ENCODE measurements around the gene TNRC6B. TPM values are rescaled to one million over a fixed set of nuclear protein-coding genes. Genes with fewer than 3 reads are reported as not detected.
"Not testable (repeated sequence)": the region's sequence is repeated elsewhere in the genome, so short reads cannot be mapped to it uniquely, and the experiment has no call there.

TNRC6B gene
- polyA plus RNA-seq, 2 donors: 2.3 to 8.2 TPM

GRCh38 chr22:40310081-40310767 lies 132.5 kb downstream of the TNRC6B start:
- 59 to 74% methylated on average over 9 of the region's 9 CpGs for WGBS, 2 donors
- Histone ChIP-seq H3K9me3 (ENCODE audit: control insufficient read depth in 2 of 2, insufficient read depth in 1 of 2, low read depth in 1 of 2, low read length in 1 of 2) (no peaks in the 10 kb centered on the region), H3K4me1 (ENCODE audit: control insufficient read depth in 2 of 2, insufficient read depth in 2 of 2, low read length in 1 of 2) (no peaks in the 10 kb centered on the region), H3K27me3 (ENCODE audit: control insufficient read depth in 1 of 2, insufficient read depth in 2 of 2, low read length in 2 of 2) (no peaks in the 10 kb centered on the region), H3K36me3 (ENCODE audit: control insufficient read depth in 2 of 2, insufficient read depth in 2 of 2, low read length in 1 of 2) (peaks cover 9 to 15% of the 10 kb centered on the region in 2 donors), H3K27ac (ENCODE audit: low read depth in 2 of 2, low read length in 1 of 2) (peak overlapping the region; percentile 30 to 41), H3K4me3 (ENCODE audit: low read depth in 1 of 2, low read length in 2 of 2) (no peak overlapping the region)

- Histone ChIP-seq H3K36me3 (ENCODE audit: control insufficient read depth in 2 of 2, insufficient read depth in 2 of 2, low read length in 1 of 2) (peaks cover 11 to 18% of the 10 kb centered on the region in 2 donors), H3K27ac (ENCODE audit: low read depth in 2 of 2, low read length in 1 of 2) (peak overlapping the region; percentile 30 to 42), H3K4me3 (ENCODE audit: low read depth in 1 of 2, low read length in 2 of 2) (no peak overlapping the region), H3K4me1 (ENCODE audit: control insufficient read depth in 2 of 2, insufficient read depth in 2 of 2, low read length in 1 of 2) (no peaks in the 10 kb centered on the region), H3K9me3 (ENCODE audit: control insufficient read depth in 2 of 2, insufficient read depth in 1 of 2, low read depth in 1 of 2, low read length in 1 of 2) (no peaks in the 10 kb centered on the region), H3K27me3 (ENCODE audit: control insufficient read depth in 1 of 2, insufficient read depth in 2 of 2, low read length in 2 of 2) (no peaks in the 10 kb centered on the region)
- WGBS, 2 donors: 58 to 67% methylated on average over 5 of the region's 5 CpGs
Observed at GRCh38 chr22:40310768-40311120, 133.0 kb downstream of the TNRC6B start.

GRCh38 chr22:40311646-40312045 lies 133.9 kb downstream of the TNRC6B start:
- 89 to 96% methylated on average over 12 of the region's 12 CpGs for WGBS, 2 donors
- not testable (repeated sequence) for H3K27me3 ChIP-seq (ENCODE audit: control insufficient read depth in 1 of 2, insufficient read depth in 2 of 2, low read length in 2 of 2); H3K4me1 ChIP-seq (ENCODE audit: control insufficient read depth in 2 of 2, insufficient read depth in 2 of 2, low read length in 1 of 2); H3K27ac ChIP-seq (ENCODE audit: low read depth in 2 of 2, low read length in 1 of 2); H3K4me3 ChIP-seq (ENCODE audit: low read depth in 1 of 2, low read length in 2 of 2); H3K9me3 ChIP-seq (ENCODE audit: control insufficient read depth in 2 of 2, insufficient read depth in 1 of 2, low read depth in 1 of 2, low read length in 1 of 2)
- H3K36me3 ChIP-seq (ENCODE audit: control insufficient read depth in 2 of 2, insufficient read depth in 2 of 2, low read length in 1 of 2): peaks cover 15 to 18% of the 10 kb centered on the region in 2 donors

- Histone ChIP-seq H3K9me3 (ENCODE audit: control insufficient read depth in 2 of 2, insufficient read depth in 1 of 2, low read depth in 1 of 2, low read length in 1 of 2) (no peaks in the 10 kb centered on the region), H3K36me3 (ENCODE audit: control insufficient read depth in 2 of 2, insufficient read depth in 2 of 2, low read length in 1 of 2) (peaks cover 15 to 18% of the 10 kb centered on the region in 2 donors), H3K4me1 (ENCODE audit: control insufficient read depth in 2 of 2, insufficient read depth in 2 of 2, low read length in 1 of 2) (no peaks in the 10 kb centered on the region), H3K4me3 (ENCODE audit: low read depth in 1 of 2, low read length in 2 of 2) (no peak overlapping the region), H3K27me3 (ENCODE audit: control insufficient read depth in 1 of 2, insufficient read depth in 2 of 2, low read length in 2 of 2) (no peaks in the 10 kb centered on the region), H3K27ac (ENCODE audit: low read depth in 2 of 2, low read length in 1 of 2) (no peak overlapping the region)
- 89 to 94% methylated on average over 2 of the region's 2 CpGs for WGBS, 2 donors
Observed at GRCh38 chr22:40312050-40312449, 134.3 kb downstream of the TNRC6B start.

GRCh38 chr22:40313007-40313406 lies 135.3 kb downstream of the TNRC6B start:
- WGBS, 2 donors: 63 to 79% methylated on average over 2 of the region's 2 CpGs
- H3K27me3 ChIP-seq (ENCODE audit: control insufficient read depth in 1 of 2, insufficient read depth in 2 of 2, low read length in 2 of 2): no peaks in the 10 kb centered on the region
- H3K36me3 ChIP-seq (ENCODE audit: control insufficient read depth in 2 of 2, insufficient read depth in 2 of 2, low read length in 1 of 2): peaks cover 15 to 18% of the 10 kb centered on the region in 2 donors
- no peaks in the 10 kb centered on the region for H3K4me1 ChIP-seq (ENCODE audit: control insufficient read depth in 2 of 2, insufficient read depth in 2 of 2, low read length in 1 of 2)
- H3K9me3 ChIP-seq (ENCODE audit: control insufficient read depth in 2 of 2, insufficient read depth in 1 of 2, low read depth in 1 of 2, low read length in 1 of 2): no peaks in the 10 kb centered on the region
- H3K4me3 ChIP-seq (ENCODE audit: low read depth in 1 of 2, low read length in 2 of 2): no peak overlapping the region
- no peak overlapping the region for H3K27ac ChIP-seq (ENCODE audit: low read depth in 2 of 2, low read length in 1 of 2)

GRCh38 chr22:40314041-40314440 lies 136.3 kb downstream of the TNRC6B start:
- H3K36me3 ChIP-seq (ENCODE audit: control insufficient read depth in 2 of 2, insufficient read depth in 2 of 2, low read length in 1 of 2): peaks cover 15 to 17% of the 10 kb centered on the region in 2 donors
- H3K9me3 ChIP-seq (ENCODE audit: control insufficient read depth in 2 of 2, insufficient read depth in 1 of 2, low read depth in 1 of 2, low read length in 1 of 2): no peaks in the 10 kb centered on the region
- H3K27ac ChIP-seq (ENCODE audit: low read depth in 2 of 2, low read length in 1 of 2): no peak overlapping the region
- H3K4me1 ChIP-seq (ENCODE audit: control insufficient read depth in 2 of 2, insufficient read depth in 2 of 2, low read length in 1 of 2): no peaks in the 10 kb centered on the region
- H3K4me3 ChIP-seq (ENCODE audit: low read depth in 1 of 2, low read length in 2 of 2): no peak overlapping the region
- no peaks in the 10 kb centered on the region for H3K27me3 ChIP-seq (ENCODE audit: control insufficient read depth in 1 of 2, insufficient read depth in 2 of 2, low read length in 2 of 2)

GRCh38 chr22:40320687-40321086 lies 143.0 kb downstream of the TNRC6B start:
- Histone ChIP-seq H3K27me3 (ENCODE audit: control insufficient read depth in 1 of 2, insufficient read depth in 2 of 2, low read length in 2 of 2) (no peaks in the 10 kb centered on the region), H3K36me3 (ENCODE audit: control insufficient read depth in 2 of 2, insufficient read depth in 2 of 2, low read length in 1 of 2) (peaks cover 10 to 20% of the 10 kb centered on the region in 2 donors), H3K27ac (ENCODE audit: low read depth in 2 of 2, low read length in 1 of 2) (no peak overlapping the region), H3K9me3 (ENCODE audit: control insufficient read depth in 2 of 2, insufficient read depth in 1 of 2, low read depth in 1 of 2, low read length in 1 of 2) (no peaks in the 10 kb centered on the region), H3K4me3 (ENCODE audit: low read depth in 1 of 2, low read length in 2 of 2) (no peak overlapping the region), H3K4me1 (ENCODE audit: control insufficient read depth in 2 of 2, insufficient read depth in 2 of 2, low read length in 1 of 2) (no peaks in the 10 kb centered on the region)

GRCh38 chr22:40322021-40322420 lies 144.3 kb downstream of the TNRC6B start:
- H3K27ac ChIP-seq (ENCODE audit: low read depth in 2 of 2, low read length in 1 of 2): no peak overlapping the region
- no peaks in the 10 kb centered on the region for H3K27me3 ChIP-seq (ENCODE audit: control insufficient read depth in 1 of 2, insufficient read depth in 2 of 2, low read length in 2 of 2)
- H3K4me1 ChIP-seq (ENCODE audit: control insufficient read depth in 2 of 2, insufficient read depth in 2 of 2, low read length in 1 of 2): no peaks in the 10 kb centered on the region
- H3K4me3 ChIP-seq (ENCODE audit: low read depth in 1 of 2, low read length in 2 of 2): no peak overlapping the region
- no peaks in the 10 kb centered on the region for H3K9me3 ChIP-seq (ENCODE audit: control insufficient read depth in 2 of 2, insufficient read depth in 1 of 2, low read depth in 1 of 2, low read length in 1 of 2)
- 67 to 73% methylated on average over 5 of the region's 5 CpGs for WGBS, 2 donors
- peaks cover 5 to 20% of the 10 kb centered on the region in 2 donors for H3K36me3 ChIP-seq (ENCODE audit: control insufficient read depth in 2 of 2, insufficient read depth in 2 of 2, low read length in 1 of 2)

- no peak overlapping the region for H3K27ac ChIP-seq (ENCODE audit: low read depth in 2 of 2, low read length in 1 of 2)
- no peaks in the 10 kb centered on the region for H3K9me3 ChIP-seq (ENCODE audit: control insufficient read depth in 2 of 2, insufficient read depth in 1 of 2, low read depth in 1 of 2, low read length in 1 of 2)
- no peak overlapping the region for H3K4me3 ChIP-seq (ENCODE audit: low read depth in 1 of 2, low read length in 2 of 2)
- H3K36me3 ChIP-seq (ENCODE audit: control insufficient read depth in 2 of 2, insufficient read depth in 2 of 2, low read length in 1 of 2): peaks cover 5 to 18% of the 10 kb centered on the region in 2 donors
- 88 to 89% methylated on average over 17 of the region's 17 CpGs for WGBS, 2 donors
- H3K27me3 ChIP-seq (ENCODE audit: control insufficient read depth in 1 of 2, insufficient read depth in 2 of 2, low read length in 2 of 2): no peaks in the 10 kb centered on the region
- no peaks in the 10 kb centered on the region for H3K4me1 ChIP-seq (ENCODE audit: control insufficient read depth in 2 of 2, insufficient read depth in 2 of 2, low read length in 1 of 2)
Observed at GRCh38 chr22:40322818-40323447, 145.2 kb downstream of the TNRC6B start.

- H3K4me1 ChIP-seq (ENCODE audit: control insufficient read depth in 2 of 2, insufficient read depth in 2 of 2, low read length in 1 of 2): no peaks in the 10 kb centered on the region
- H3K27ac ChIP-seq (ENCODE audit: low read depth in 2 of 2, low read length in 1 of 2): peak overlapping the region; percentile 11 to 31
- no peak overlapping the region for H3K4me3 ChIP-seq (ENCODE audit: low read depth in 1 of 2, low read length in 2 of 2)
- no peaks in the 10 kb centered on the region for H3K27me3 ChIP-seq (ENCODE audit: control insufficient read depth in 1 of 2, insufficient read depth in 2 of 2, low read length in 2 of 2)
- WGBS, 2 donors: 60 to 71% methylated on average over 8 of the region's 8 CpGs
- H3K9me3 ChIP-seq (ENCODE audit: control insufficient read depth in 2 of 2, insufficient read depth in 1 of 2, low read depth in 1 of 2, low read length in 1 of 2): no peaks in the 10 kb centered on the region
- peaks cover 5 to 18% of the 10 kb centered on the region in 2 donors for H3K36me3 ChIP-seq (ENCODE audit: control insufficient read depth in 2 of 2, insufficient read depth in 2 of 2, low read length in 1 of 2)
Observed at GRCh38 chr22:40323681-40324171, 146.0 kb downstream of the TNRC6B start.
